Measurements from ENCODE around the gene TRAIP.

The TRAIP gene

DNA sequence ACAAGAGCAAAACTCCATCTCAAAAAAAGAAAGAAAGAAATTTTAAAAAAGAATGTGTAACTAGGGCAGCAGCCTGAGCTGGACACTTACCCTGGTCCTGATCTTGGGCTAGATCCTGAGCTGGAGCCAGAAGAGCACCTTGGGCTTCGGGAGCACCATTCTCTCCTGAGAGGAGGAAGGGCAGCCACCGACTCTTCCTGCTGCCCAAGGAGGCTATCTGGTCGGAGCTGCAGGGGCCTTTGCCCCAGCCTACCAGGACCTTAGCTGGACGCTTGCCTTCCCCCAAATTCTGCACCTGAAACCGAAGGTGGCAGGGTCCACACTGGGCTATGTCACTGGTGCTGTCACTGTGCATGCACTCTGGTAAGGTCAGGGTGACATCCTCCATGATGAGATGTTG lies 20.2 kb upstream of the TRAIP start:
- H3K27ac ChIP-seq: no peak overlapping the region
- no peak overlapping the region for H3K9ac ChIP-seq
- no peaks in the 10 kb centered on the region for H3K27me3 ChIP-seq (ENCODE audit: control insufficient read depth, insufficient read depth, low read length)
- H3K4me1 ChIP-seq: no peaks in the 10 kb centered on the region
- no peak overlapping the region for H2AFZ ChIP-seq
- H3K4me2 ChIP-seq (ENCODE audit: low read length): no peak overlapping the region
- H3K79me2 ChIP-seq: no peaks in the 10 kb centered on the region
- no peaks in the 10 kb centered on the region for H3K36me3 ChIP-seq (ENCODE audit: control insufficient read depth, insufficient read depth, low read length)
- TF ChIP-seq, protein P1, sequence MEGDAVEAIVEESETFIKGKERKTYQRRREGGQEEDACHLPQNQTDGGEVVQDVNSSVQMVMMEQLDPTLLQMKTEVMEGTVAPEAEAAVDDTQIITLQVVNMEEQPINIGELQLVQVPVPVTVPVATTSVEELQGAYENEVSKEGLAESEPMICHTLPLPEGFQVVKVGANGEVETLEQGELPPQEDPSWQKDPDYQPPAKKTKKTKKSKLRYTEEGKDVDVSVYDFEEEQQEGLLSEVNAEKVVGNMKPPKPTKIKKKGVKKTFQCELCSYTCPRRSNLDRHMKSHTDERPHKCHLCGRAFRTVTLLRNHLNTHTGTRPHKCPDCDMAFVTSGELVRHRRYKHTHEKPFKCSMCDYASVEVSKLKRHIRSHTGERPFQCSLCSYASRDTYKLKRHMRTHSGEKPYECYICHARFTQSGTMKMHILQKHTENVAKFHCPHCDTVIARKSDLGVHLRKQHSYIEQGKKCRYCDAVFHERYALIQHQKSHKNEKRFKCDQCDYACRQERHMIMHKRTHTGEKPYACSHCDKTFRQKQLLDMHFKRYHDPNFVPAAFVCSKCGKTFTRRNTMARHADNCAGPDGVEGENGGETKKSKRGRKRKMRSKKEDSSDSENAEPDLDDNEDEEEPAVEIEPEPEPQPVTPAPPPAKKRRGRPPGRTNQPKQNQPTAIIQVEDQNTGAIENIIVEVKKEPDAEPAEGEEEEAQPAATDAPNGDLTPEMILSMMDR (IDR thresholded peaks at IDR 0.05): no peak
- no peaks in the 10 kb centered on the region for H3K9me3 ChIP-seq (ENCODE audit: control insufficient read depth, low read length)
- H3K4me3 ChIP-seq (ENCODE audit: low read depth, low read length): no peak overlapping the region

DNA sequence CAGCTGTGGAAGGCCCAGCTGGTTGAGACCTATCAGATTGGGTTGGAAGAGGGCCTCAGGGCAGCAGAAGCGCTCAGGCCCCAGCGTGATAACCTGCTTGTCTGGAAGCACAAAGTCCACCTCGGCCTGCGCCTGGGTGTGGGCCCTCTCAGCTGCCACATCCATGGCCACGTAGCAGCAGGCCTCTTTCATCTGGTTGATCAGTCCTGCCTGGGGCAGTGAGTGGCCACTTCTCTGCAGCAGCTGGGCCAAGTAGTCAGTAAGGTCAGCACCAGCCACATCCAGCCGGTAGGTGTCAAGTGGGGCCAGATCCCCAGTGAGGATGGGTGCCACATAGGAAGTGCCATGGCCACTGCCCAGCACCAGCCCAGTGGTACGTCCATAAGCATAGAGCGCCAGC lies 17.3 kb upstream of the TRAIP start:
- no peaks in the 10 kb centered on the region for H3K79me2 ChIP-seq
- no peaks in the 10 kb centered on the region for H3K9me3 ChIP-seq (ENCODE audit: control insufficient read depth, low read length)
- TF ChIP-seq, protein P1 (IDR thresholded peaks at IDR 0.05): no peak
- no peak overlapping the region for H3K4me3 ChIP-seq (ENCODE audit: low read depth, low read length)
- H3K9ac ChIP-seq: no peak overlapping the region
- H3K4me2 ChIP-seq (ENCODE audit: low read length): no peak overlapping the region
- H3K36me3 ChIP-seq (ENCODE audit: control insufficient read depth, insufficient read depth, low read length): no peaks in the 10 kb centered on the region
- H2AFZ ChIP-seq: no peak overlapping the region
- no peak overlapping the region for H3K27ac ChIP-seq
- H3K4me1 ChIP-seq: peaks cover 3% of the 10 kb centered on the region
- peaks cover 8% of the 10 kb centered on the region for H3K27me3 ChIP-seq (ENCODE audit: control insufficient read depth, insufficient read depth, low read length)

DNA sequence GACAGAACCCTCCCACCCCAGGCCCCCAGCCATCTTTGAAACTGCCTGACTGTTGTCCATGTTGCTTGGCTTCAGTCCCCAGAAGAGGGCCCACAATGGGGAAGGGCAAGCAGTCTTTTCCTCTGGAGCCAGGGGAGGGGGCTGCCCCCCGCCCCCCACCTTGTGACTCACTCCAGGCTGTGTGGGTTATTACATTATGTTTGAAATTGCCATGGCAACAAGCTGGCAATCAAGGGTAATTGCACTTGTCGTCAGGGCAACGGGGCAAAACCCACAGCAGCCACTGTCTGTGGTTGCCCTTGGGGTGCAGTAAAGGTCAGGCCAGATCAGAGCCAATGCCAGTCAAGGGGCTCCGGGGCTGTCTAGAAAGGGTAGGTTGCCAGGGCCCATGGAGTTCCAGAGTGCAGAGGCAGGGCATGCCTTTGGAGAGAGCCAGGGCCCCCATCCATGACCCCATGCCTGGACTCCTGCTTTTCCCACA lies 16.5 kb upstream of the TRAIP start:
- TF ChIP-seq, protein P1 (IDR thresholded peaks at IDR 0.05): no peak
- Histone ChIP-seq H3K27ac (no peak overlapping the region), H3K4me2 (ENCODE audit: low read length) (no peak overlapping the region), H2AFZ (no peak overlapping the region), H3K36me3 (ENCODE audit: control insufficient read depth, insufficient read depth, low read length) (no peaks in the 10 kb centered on the region), H3K4me1 (peaks cover 3% of the 10 kb centered on the region), H3K79me2 (no peaks in the 10 kb centered on the region), H3K27me3 (ENCODE audit: control insufficient read depth, insufficient read depth, low read length) (peaks cover 12% of the 10 kb centered on the region), H3K9me3 (ENCODE audit: control insufficient read depth, low read length) (no peaks in the 10 kb centered on the region), H3K4me3 (ENCODE audit: low read depth, low read length) (no peak overlapping the region), H3K9ac (no peak overlapping the region)

DNA sequence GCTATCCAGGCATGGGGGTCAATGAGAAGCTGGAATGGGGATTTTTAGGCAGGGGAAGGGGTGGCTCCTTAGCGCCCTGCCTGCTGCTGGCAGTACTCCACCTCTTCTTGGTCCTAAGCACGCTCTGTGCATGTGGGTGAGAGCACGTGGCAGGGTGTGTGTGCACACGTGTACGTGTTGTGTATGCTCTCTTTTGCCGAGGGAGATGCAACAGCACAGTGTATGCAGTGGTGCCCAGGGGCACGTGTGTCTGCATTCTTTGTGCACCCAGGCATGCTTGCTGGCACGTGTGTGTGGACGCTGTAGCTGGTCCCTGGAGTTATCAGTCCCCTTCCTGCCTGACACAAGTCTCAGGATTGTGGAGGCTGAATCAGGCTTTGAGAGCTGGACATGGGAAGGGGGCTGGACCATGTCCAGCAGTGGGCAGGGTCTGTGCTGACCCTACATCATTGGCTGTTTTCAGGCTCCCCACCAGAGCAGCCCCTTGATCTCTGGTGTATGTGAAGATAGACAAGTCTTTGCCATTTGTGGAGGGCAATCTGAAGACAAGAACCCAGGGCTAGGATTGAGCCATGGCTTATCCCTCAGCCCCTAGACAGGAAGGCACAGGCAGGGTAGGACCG lies 15.3 kb upstream of the TRAIP start:
- H3K4me2 ChIP-seq (ENCODE audit: low read length): no peak overlapping the region
- no peak overlapping the region for H3K4me3 ChIP-seq (ENCODE audit: low read depth, low read length)
- H3K27me3 ChIP-seq (ENCODE audit: control insufficient read depth, insufficient read depth, low read length): peaks cover 12% of the 10 kb centered on the region
- H3K4me1 ChIP-seq: peaks cover 3% of the 10 kb centered on the region
- H3K9me3 ChIP-seq (ENCODE audit: control insufficient read depth, low read length): no peaks in the 10 kb centered on the region
- H2AFZ ChIP-seq: no peak overlapping the region
- H3K9ac ChIP-seq: no peak overlapping the region
- H3K36me3 ChIP-seq (ENCODE audit: control insufficient read depth, insufficient read depth, low read length): no peaks in the 10 kb centered on the region
- TF ChIP-seq, protein P1 (IDR thresholded peaks at IDR 0.05): no peak
- H3K79me2 ChIP-seq: no peaks in the 10 kb centered on the region
- H3K27ac ChIP-seq: no peak overlapping the region

DNA sequence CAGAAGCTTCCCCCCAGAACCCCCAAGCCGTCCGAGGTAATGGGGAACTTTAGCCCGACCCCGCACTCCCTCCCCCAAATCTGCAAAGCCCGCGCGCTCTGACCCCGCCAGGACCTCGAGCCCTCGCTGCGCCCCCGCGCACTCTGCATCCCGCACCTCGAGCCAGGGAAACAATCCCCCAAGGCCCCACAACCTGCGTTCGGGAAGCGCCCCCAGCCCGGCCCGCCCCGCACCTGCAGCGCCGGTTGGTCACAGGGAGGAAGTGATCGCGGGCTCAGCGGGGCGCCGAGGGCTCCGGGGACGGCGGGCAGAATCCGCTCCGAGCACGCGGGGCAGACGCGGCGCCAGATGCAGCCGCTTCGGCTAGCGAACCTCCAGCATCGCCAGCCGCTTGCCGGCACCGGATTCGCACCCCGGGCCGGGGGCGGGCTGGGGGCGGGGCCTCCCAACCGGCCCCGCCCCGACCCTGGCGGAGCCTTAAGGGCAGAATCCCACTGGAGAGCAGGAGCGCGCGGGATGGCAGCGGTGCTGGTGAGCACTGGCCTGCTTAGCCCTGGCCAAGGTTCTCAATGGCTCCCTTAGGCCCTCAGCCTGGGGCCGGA lies 13.3 kb upstream of the TRAIP start, which contains the start of gene CAMKV:
Gene CAMKV (minus strand): TSS at position 382 of the 602 bp plus-strand sequence. CDS start 7,518 bp downstream, outside the sequence.
- H3K9me3 ChIP-seq (ENCODE audit: control insufficient read depth, low read length): no peaks in the 10 kb centered on the region
- no peaks in the 10 kb centered on the region for H3K79me2 ChIP-seq
- H2AFZ ChIP-seq: peak within 1 kb of the TSS; percentile 74
- H3K4me3 ChIP-seq (ENCODE audit: low read depth, low read length): no peak within 1 kb of the TSS
- TF ChIP-seq, protein P1 (IDR thresholded peaks at IDR 0.05): no peak
- peaks cover 3% of the 10 kb centered on the region for H3K4me1 ChIP-seq
- H3K27me3 ChIP-seq (ENCODE audit: control insufficient read depth, insufficient read depth, low read length): peaks cover 12% of the 10 kb centered on the region
- H3K36me3 ChIP-seq (ENCODE audit: control insufficient read depth, insufficient read depth, low read length): no peaks in the 10 kb centered on the region
- H3K9ac ChIP-seq: no peak within 1 kb of the TSS
- no peak within 1 kb of the TSS for H3K27ac ChIP-seq
- peak within 1 kb of the TSS; percentile 4 for H3K4me2 ChIP-seq (ENCODE audit: low read length)

All from parathyroid adenoma (tissue), 2 donors.